HCT116 (cell line): Measurements from ENCODE around the gene ELN. TPM values are rescaled to one million over a fixed set of nuclear protein-coding genes. Genes with fewer than 3 reads are reported as not detected.

Experiments
- ATAC-seq: fragments of 200-7000 bp; cut with Tn5 transposase; 2 replicates; pipeline ENCODE4 v1.9.1; 2020; ENCODE audit warnings: mild to moderate bottlenecking, moderate library complexity
- BruUV-seq: library from RNA; stranded (reverse); fragments of 400-500 nt; replicated peaks from 2 replicates; lab custom pipeline; 2021; lab: Mats Ljungman, UMichigan
- CTCF ChIA-PET: fragments of 300-600 bp; sonication (Branson Sonifier 250); formaldehyde crosslinking; loops from one replicate; lab custom pipeline; 2021; ENCODE audit warnings: antibody characterized with exemption; lab: Charles Lee
- POLR2A ChIA-PET: fragments of 300-600, 350-600 bp; sonication (Branson Sonifier 250); formaldehyde crosslinking; loops from one replicate; lab custom pipeline; 2021; ENCODE audit warnings: antibody characterized with exemption; lab: Charles Lee
- RAD21 ChIA-PET, 2 experiments: fragments of 300-600 bp; sonication (Branson Sonifier 250); formaldehyde crosslinking; loops; one replicate each; lab custom pipeline; 2023; ENCODE audit warnings: low total read pairs in 2 of 2; ENCODE audit not compliant: uncharacterized antibody in 2 of 2, unreplicated experiment in 2 of 2, low non-redundant PET in 1 of 2; lab: Charles Lee
- DNase-seq: peaks from one replicate; pipeline ENCODE4 v3.0.0-alpha.2; 2010; ENCODE audit warnings: low read depth, low spot score
- H2AFZ ChIP-seq: fragments of 200-600 bp; shearing (Covaris generic), sonication (generic); 2 replicates; pipeline ENCODE4 v1.6.1; 2017; ENCODE audit warnings: low read depth, mixed run types, mixed read lengths, antibody characterized with exemption, low read length; ENCODE audit not compliant: poor library complexity, severe bottlenecking
- H3K27ac ChIP-seq: 2 replicates; pipeline ENCODE4 v1.5.1; 2012; ENCODE audit warnings: low read depth, low read length
- H3K27me3 ChIP-seq: fragments of 200-600 bp; sonication (generic); 2 replicates; pipeline ENCODE4 v1.6.1; 2016; ENCODE audit warnings: mixed run types, low read length, mixed read lengths; ENCODE audit not compliant: insufficient read depth
- H3K36me3 ChIP-seq, 2 experiments: fragments of 200-500 bp in 1 of 2; fragments of 200-600 bp in 1 of 2; sonication (Bioruptor generic) in 1 of 2; sonication (generic) in 1 of 2; 2 replicates each; pipeline versions ENCODE4 v1.5.1 to v1.6.1; 2014 to 2016; ENCODE audit warnings: low read length in 2 of 2, inconsistent platforms in 1 of 2, mixed read lengths in 1 of 2, mixed run types in 1 of 2; ENCODE audit not compliant: insufficient read depth in 2 of 2, control insufficient read depth in 1 of 2
- H3K4me1 ChIP-seq, 2 experiments: fragments of 200-600 bp in 1 of 2; sonication (generic) in 1 of 2; 2 replicates each; pipeline versions ENCODE4 v1.5.1 to v1.6.1; 2012 to 2017; ENCODE audit warnings: low read length in 2 of 2, inconsistent platforms in 1 of 2, mild to moderate bottlenecking in 1 of 2, mixed read lengths in 1 of 2, mixed run types in 1 of 2, moderate library complexity in 1 of 2; ENCODE audit not compliant: insufficient read depth in 2 of 2, control insufficient read depth in 1 of 2
- H3K4me2 ChIP-seq: fragments of 200-600 bp; sonication (generic); 2 replicates; pipeline ENCODE4 v1.6.1; 2017; ENCODE audit warnings: mixed run types, low read length, mixed read lengths
- H3K4me3 ChIP-seq, 2 experiments: fragments of 200-600 bp in 1 of 2; sonication (generic) in 1 of 2; replicated peaks in 1 of 2; 2 replicates each; pipeline ENCODE4 v1.5.1; 2011 to 2016; ENCODE audit warnings: low read length in 2 of 2, control low read depth in 1 of 2, low read depth in 1 of 2, mild to moderate bottlenecking in 1 of 2, mixed read lengths in 1 of 2, mixed run types in 1 of 2
- H3K79me2 ChIP-seq: fragments of 200-600 bp; sonication (generic); 2 replicates; pipeline ENCODE4 v1.6.1; 2017; ENCODE audit warnings: mild to moderate bottlenecking, mixed run types, low read length, moderate library complexity, mixed read lengths; ENCODE audit not compliant: insufficient read depth
- H3K9ac ChIP-seq: fragments of 200-600 bp; sonication (generic); 2 replicates; pipeline ENCODE4 v1.6.1; 2016; ENCODE audit warnings: low read length, mixed read lengths
- H3K9me2 ChIP-seq: fragments of 200-600 bp; sonication (generic), shearing (Covaris generic); 2 replicates; pipeline ENCODE4 v1.6.1; 2017; ENCODE audit warnings: mixed run types, mild to moderate bottlenecking, moderate library complexity; ENCODE audit not compliant: insufficient read depth
- H3K9me3 ChIP-seq, 2 experiments: fragments of 200-500 bp in 1 of 2; fragments of 200-600 bp in 1 of 2; sonication (Bioruptor generic) in 1 of 2; sonication (generic) in 1 of 2; 2 replicates each; pipeline ENCODE4 v1.6.1; 2014 to 2017; ENCODE audit warnings: low read length in 2 of 2, mixed read lengths in 2 of 2, inconsistent platforms in 1 of 2, low read depth in 1 of 2, mild to moderate bottlenecking in 1 of 2, mixed run types in 1 of 2, moderate library complexity in 1 of 2; ENCODE audit not compliant: control insufficient read depth in 1 of 2, insufficient read depth in 1 of 2
- H4K20me1 ChIP-seq: fragments of 200-600 bp; sonication (generic), shearing (Covaris generic); 2 replicates; pipeline ENCODE4 v1.6.1; 2017; ENCODE audit warnings: mixed run types, mild to moderate bottlenecking, moderate library complexity; ENCODE audit not compliant: insufficient read depth
- ATF3 ChIP-seq: IDR thresholded peaks from 2 replicates; pipeline ENCODE4 v1.6.1; 2012
- EGR1 ChIP-seq: IDR thresholded peaks from 2 replicates; pipeline ENCODE4 v1.6.1; 2012; ENCODE audit warnings: low read depth
- ELF1 ChIP-seq: IDR thresholded peaks from 2 replicates; pipeline ENCODE4 v1.6.1; 2012; ENCODE audit warnings: low read depth, borderline replicate concordance
- EZH2phosphoT487 ChIP-seq: fragments of 200-600 bp; IDR thresholded peaks from 2 replicates; pipeline ENCODE4 v1.6.1; 2018; ENCODE audit warnings: antibody characterized with exemption, borderline replicate concordance
- FOSL1 ChIP-seq: IDR thresholded peaks from 2 replicates; pipeline ENCODE4 v1.6.1; 2012; ENCODE audit warnings: low read depth
- JUND ChIP-seq: IDR thresholded peaks from 2 replicates; pipeline ENCODE4 v1.6.1; 2012
- POLR2A ChIP-seq: IDR thresholded peaks from 2 replicates; pipeline ENCODE4 v1.7.0; 2011; ENCODE audit warnings: borderline replicate concordance; ENCODE audit not compliant: insufficient read depth, insufficient read length; ENCODE audit errors: extremely low read depth
- POLR2AphosphoS5 ChIP-seq: IDR thresholded peaks from 2 replicates; pipeline ENCODE4 v1.6.1; 2011; ENCODE audit warnings: mild to moderate bottlenecking, low read depth, low read length, moderate library complexity
- SIN3A ChIP-seq: IDR thresholded peaks from 2 replicates; pipeline ENCODE4 v1.6.1; 2012; ENCODE audit warnings: low read depth
- TCF7L2 ChIP-seq: IDR thresholded peaks from 2 replicates; pipeline ENCODE4 v1.7.0; 2011; ENCODE audit warnings: borderline replicate concordance, inconsistent platforms; ENCODE audit not compliant: insufficient read depth, insufficient read length; ENCODE audit errors: extremely low read depth
- YY1 ChIP-seq: IDR thresholded peaks from 2 replicates; pipeline ENCODE4 v1.6.1; 2011; ENCODE audit warnings: low read length, low read depth, moderate library complexity, mild to moderate bottlenecking; ENCODE audit not compliant: insufficient replicate concordance; ENCODE audit errors: extremely low read depth
- ZNF274 ChIP-seq: fragments of 200-500 bp; sonication (Bioruptor generic); IDR thresholded peaks from 2 replicates; pipeline ENCODE4 v1.6.1; 2014; ENCODE audit warnings: mild to moderate bottlenecking, low read depth, low read length, inconsistent platforms
- intact Hi-C: fragments of 100-400 bp; cut with micrococcal nuclease; formaldehyde crosslinking; loops from 2 replicates; pipeline ENCODE4 v1.10.0; 2022
- total RNA-seq: library from RNA; stranded (reverse); gene quantifications from one replicate; pipeline ENCODE4 v1.2.1, GENCODE V29; 2021; ENCODE audit not compliant: unreplicated experiment

ELN gene
- total RNA-seq, 1 experiment from 2014 or later: 0.17 TPM

GRCh38 chr7:74030861-74031260 lies 2.9 kb downstream of the ELN start:
- Histone ChIP-seq H3K27me3 (0 out of 2 replicates have a peak, but pooled peaks cover 3% of the 10 kb centered on the region), H3K27ac (no peak overlapping the region), H3K4me2 (no peak overlapping the region), H4K20me1 (no peaks in the 10 kb centered on the region), H3K9ac (no peak overlapping the region), H3K36me3 (no peaks in the 10 kb centered on the region), H3K4me3 (no peak overlapping the region), H3K9me3 (no peaks in the 10 kb centered on the region), H3K79me2 (no peaks in the 10 kb centered on the region), H2AFZ (no peak overlapping the region), H3K4me1 (peaks cover 0 to 11% of the 10 kb centered on the region in 2 experiments; a peak in 3 of 4 replicates), H3K9me2 (no peaks in the 10 kb centered on the region)
- no peak for DNase-seq
- TF ChIP-seq YY1 (no peak), ELF1 (no peak), SIN3A (no peak), ZNF274 (no peak), ATF3 (no peak), TCF7L2 (no peak), EZH2phosphoT487 (no peak)
- ChIA-PET CTCF (no interaction called here), RAD21 (no interaction called here), POLR2A (no interaction called here)
- BruUV-seq: no TSS peak
- intact Hi-C loops: no loop called here
- ATAC-seq: no peak

- no peaks in the 10 kb centered on the region for H3K27me3 ChIP-seq
- H3K9ac ChIP-seq: no peak overlapping the region
- peaks cover 0 to 8% of the 10 kb centered on the region in 2 experiments; a peak in 3 of 4 replicates for H3K4me1 ChIP-seq
- no peaks in the 10 kb centered on the region for H3K36me3 ChIP-seq
- no peaks in the 10 kb centered on the region for H3K79me2 ChIP-seq
- no TSS peak for BruUV-seq
- ATAC-seq (no peak), DNase-seq (no peak)
- TF ChIP-seq TCF7L2: no peak
- no peak for TF ChIP-seq JUND
- TF ChIP-seq POLR2A: no peak
- TF ChIP-seq POLR2AphosphoS5: no peak
- TF ChIP-seq EGR1: no peak
- TF ChIP-seq FOSL1: no peak
- no peak overlapping the region for H3K4me2 ChIP-seq
- no peak overlapping the region for H2AFZ ChIP-seq
- POLR2A ChIA-PET: no interaction called here
- H4K20me1 ChIP-seq: no peaks in the 10 kb centered on the region
- no peaks in the 10 kb centered on the region for H3K9me2 ChIP-seq
- RAD21 ChIA-PET: no interaction called here
- H3K27ac ChIP-seq: no peak overlapping the region
- intact Hi-C loops: no loop called here
- CTCF ChIA-PET: no interaction called here
- no peak overlapping the region for H3K4me3 ChIP-seq
- H3K9me3 ChIP-seq: no peaks in the 10 kb centered on the region
Measured at GRCh38 chr7:74031403-74032190, 3.6 kb downstream of the ELN start.
